PC-9 (cell line): ENCODE results near the gene VDAC1. TPM values are rescaled to one million over a fixed set of nuclear protein-coding genes. Genes with fewer than 3 reads are reported as not detected.
A peak's percentile ranks its signal among the peaks of the same experiment; 100 is the strongest.

Source experiments
- BruUV-seq: library from RNA; stranded (reverse); fragments of 400-500 nt; replicated peaks from 2 replicates; lab custom pipeline; 2021; lab: Mats Ljungman, UMichigan
- CTCF ChIA-PET: fragments of 300-600 bp; sonication (Branson Sonifier 250); formaldehyde crosslinking; loops from one replicate; lab custom pipeline; 2022; ENCODE audit warnings: antibody characterized with exemption; lab: Charles Lee
- POLR2A ChIA-PET: fragments of 300-600 bp; sonication (Branson Sonifier 250); formaldehyde crosslinking; loops from one replicate; lab custom pipeline; 2022; ENCODE audit warnings: antibody characterized with exemption; ENCODE audit not compliant: unreplicated experiment; lab: Charles Lee
- DNase-seq, 2 experiments: peaks; one replicate each; pipeline versions ENCODE4 v3.0.0 to v3.0.0-alpha.2; 2015 to 2022; ENCODE audit warnings: mixed read lengths in 1 of 2
- H2AFZ ChIP-seq: fragments of 200-600 bp; sonication (generic); 2 replicates; pipeline ENCODE4 v1.8.1; 2017; ENCODE audit warnings: antibody characterized with exemption
- H3F3A ChIP-seq: fragments of 200-600 bp; sonication (generic); 2 replicates; pipeline ENCODE4 v1.8.1; 2017; ENCODE audit warnings: antibody characterized with exemption, mild to moderate bottlenecking, low read depth; ENCODE audit not compliant: insufficient read depth
- H3K27ac ChIP-seq: fragments of 200-600 bp; sonication (generic); 2 replicates; pipeline ENCODE4 v1.6.1; 2016; ENCODE audit warnings: mixed run types
- H3K27me3 ChIP-seq: fragments of 200-600 bp; sonication (generic); 2 replicates; pipeline ENCODE4 v1.6.1; 2016; ENCODE audit warnings: low read depth, mixed run types; ENCODE audit not compliant: insufficient read depth
- H3K36me3 ChIP-seq: fragments of 200-600 bp; sonication (generic); 2 replicates; pipeline ENCODE4 v1.6.1; 2016; ENCODE audit warnings: low read depth, mixed run types
- H3K4me1 ChIP-seq: fragments of 200-600 bp; sonication (generic); replicated peaks from 2 replicates; pipeline ENCODE4 v1.6.1; 2016; ENCODE audit warnings: mixed run types; ENCODE audit not compliant: insufficient read depth
- H3K4me2 ChIP-seq: fragments of 200-600 bp; sonication (generic); 2 replicates; pipeline ENCODE4 v1.6.1; 2017; ENCODE audit warnings: mixed run types
- H3K4me3 ChIP-seq: fragments of 200-600 bp; sonication (generic); 2 replicates; pipeline ENCODE4 v1.6.1; 2016; ENCODE audit warnings: mixed run types
- H3K79me2 ChIP-seq: fragments of 200-600 bp; sonication (generic); 2 replicates; pipeline ENCODE4 v1.6.1; 2017; ENCODE audit warnings: low read depth, mixed run types
- H3K9me2 ChIP-seq: fragments of 200-600 bp; sonication (generic); 2 replicates; pipeline ENCODE4 v1.8.1; 2017; ENCODE audit warnings: mild to moderate bottlenecking; ENCODE audit not compliant: insufficient read depth
- H3K9me3 ChIP-seq: fragments of 200-600 bp; sonication (generic); 2 replicates; pipeline ENCODE4 v1.8.1; 2016; ENCODE audit warnings: low read depth; ENCODE audit not compliant: insufficient read depth
- H4K20me1 ChIP-seq: fragments of 200-600 bp; sonication (generic); 2 replicates; pipeline ENCODE4 v1.8.1; 2017; ENCODE audit not compliant: insufficient read depth
- EZH2 ChIP-seq: fragments of 200-600 bp; sonication (generic); IDR thresholded peaks from 2 replicates; pipeline ENCODE4 v1.8.0; 2017; ENCODE audit warnings: antibody characterized with exemption, low read depth
- intact Hi-C: fragments of 100-400 bp; cut with micrococcal nuclease; formaldehyde crosslinking; loops from one replicate; pipeline ENCODE4 v1.10.0; 2022; ENCODE audit not compliant: unreplicated experiment
- total RNA-seq: library from RNA; stranded (reverse); gene quantifications from 2 replicates; pipeline ENCODE4 v1.2.3, GENCODE V29; 2021
- TF ChIP-seq, protein P1 (sequence below): fragments of 200-600 bp; sonication (generic); conservative IDR thresholded peaks from 2 replicates; pipeline ENCODE4 v1.6.1; 2017; ENCODE audit warnings: mixed run types, antibody characterized with exemption, mild to moderate bottlenecking, moderate library complexity

The VDAC1 gene
- total RNA-seq, 1 experiment from 2014 or later, result 228 TPM

DNA sequence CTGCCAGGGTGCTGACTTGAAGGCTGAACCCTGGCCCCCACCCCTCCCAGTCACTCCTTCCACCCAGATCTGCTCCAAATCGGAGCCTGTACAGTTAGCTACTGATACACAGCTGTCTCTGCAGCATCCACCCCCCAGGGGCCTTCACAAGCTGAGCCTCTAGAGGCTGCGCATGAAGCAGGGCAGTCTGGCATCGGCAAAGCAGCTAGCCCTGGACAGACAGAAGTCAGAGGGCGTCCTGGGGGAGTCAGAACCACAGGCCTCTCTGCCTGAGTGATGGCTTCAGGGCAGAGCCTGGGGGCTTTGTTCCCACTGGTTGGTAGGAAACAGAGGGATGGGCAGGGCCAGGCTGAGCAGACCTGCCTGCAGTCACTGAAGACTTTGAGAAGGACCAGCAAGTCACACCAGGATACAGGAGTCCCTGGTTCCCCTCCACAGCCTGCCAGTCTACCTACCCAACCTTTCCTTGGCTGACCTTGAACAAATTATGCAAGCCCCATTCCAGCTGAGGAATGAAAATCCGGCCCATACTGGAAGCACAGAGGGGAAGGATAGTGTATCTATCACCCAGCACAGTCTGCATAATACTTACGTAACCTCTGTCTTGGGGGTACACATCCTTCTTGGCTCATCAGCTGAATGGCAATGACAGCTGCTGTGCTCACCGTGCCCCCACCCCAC is 8.8 kb downstream of the VDAC1 start:
- H3K9me2 ChIP-seq, result no peaks in the 10 kb centered on the region
- ChIA-PET CTCF (interaction anchor here (0.5 to 0.6 kb wide), 4 partner anchors 15 to 1209 kb away, joined by 3 to 4 read pairs (median 4); no protein-coding TSS in a partner anchor), POLR2A (interaction anchor here (0.6 kb wide), 1 partner anchor 24 kb away, joined by 10 read pairs; no protein-coding TSS in a partner anchor)
- intact Hi-C loops, result no loop called here
- no peak overlapping the region for H3K4me3 ChIP-seq
- no peak for TF ChIP-seq EZH2
- TF ChIP-seq, protein P1, sequence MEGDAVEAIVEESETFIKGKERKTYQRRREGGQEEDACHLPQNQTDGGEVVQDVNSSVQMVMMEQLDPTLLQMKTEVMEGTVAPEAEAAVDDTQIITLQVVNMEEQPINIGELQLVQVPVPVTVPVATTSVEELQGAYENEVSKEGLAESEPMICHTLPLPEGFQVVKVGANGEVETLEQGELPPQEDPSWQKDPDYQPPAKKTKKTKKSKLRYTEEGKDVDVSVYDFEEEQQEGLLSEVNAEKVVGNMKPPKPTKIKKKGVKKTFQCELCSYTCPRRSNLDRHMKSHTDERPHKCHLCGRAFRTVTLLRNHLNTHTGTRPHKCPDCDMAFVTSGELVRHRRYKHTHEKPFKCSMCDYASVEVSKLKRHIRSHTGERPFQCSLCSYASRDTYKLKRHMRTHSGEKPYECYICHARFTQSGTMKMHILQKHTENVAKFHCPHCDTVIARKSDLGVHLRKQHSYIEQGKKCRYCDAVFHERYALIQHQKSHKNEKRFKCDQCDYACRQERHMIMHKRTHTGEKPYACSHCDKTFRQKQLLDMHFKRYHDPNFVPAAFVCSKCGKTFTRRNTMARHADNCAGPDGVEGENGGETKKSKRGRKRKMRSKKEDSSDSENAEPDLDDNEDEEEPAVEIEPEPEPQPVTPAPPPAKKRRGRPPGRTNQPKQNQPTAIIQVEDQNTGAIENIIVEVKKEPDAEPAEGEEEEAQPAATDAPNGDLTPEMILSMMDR, result no peak
- peaks cover 100% of the 10 kb centered on the region for H3K79me2 ChIP-seq
- peaks cover 16% of the 10 kb centered on the region for H3K36me3 ChIP-seq
- peaks cover 73% of the 10 kb centered on the region for H3K4me1 ChIP-seq
- H3K27me3 ChIP-seq, result no peaks in the 10 kb centered on the region
- peaks cover 97% of the 10 kb centered on the region for H4K20me1 ChIP-seq
- BruUV-seq, result no TSS peak
- H2AFZ ChIP-seq, result no peak overlapping the region
- H3F3A ChIP-seq, result peaks cover 62% of the 10 kb centered on the region
- DNase-seq, result no peak
- 0 out of 2 replicates have a peak overlapping the region, but pooled peaks have one; percentile 20 for H3K27ac ChIP-seq
- H3K4me2 ChIP-seq, result peak overlapping the region; percentile 54
- no peaks in the 10 kb centered on the region for H3K9me3 ChIP-seq

DNA sequence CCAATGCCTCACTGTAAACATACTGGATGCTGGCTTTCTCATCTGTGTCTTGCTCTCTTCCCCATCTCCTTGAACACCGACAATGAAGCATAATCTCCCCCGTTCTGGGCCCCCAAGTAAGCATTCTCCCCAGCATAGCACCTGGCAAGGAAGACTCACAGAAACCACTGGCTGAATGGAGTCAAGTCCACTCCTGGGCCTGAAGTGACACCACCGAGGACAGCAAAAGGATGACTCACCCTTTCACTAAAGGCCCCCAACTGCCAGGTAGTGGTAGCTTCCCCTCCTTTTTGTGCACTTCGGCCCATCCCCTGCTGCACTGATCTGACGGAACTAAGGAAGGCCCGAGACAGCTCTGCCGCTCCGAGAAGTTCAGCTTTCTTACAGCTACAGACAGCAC is 9.4 kb downstream of the VDAC1 start:
- no peaks in the 10 kb centered on the region for H3K27me3 ChIP-seq
- H4K20me1 ChIP-seq, result peaks cover 92% of the 10 kb centered on the region
- no TSS peak for BruUV-seq
- H3K9me3 ChIP-seq, result no peaks in the 10 kb centered on the region
- ChIA-PET POLR2A (no interaction called here), CTCF (interaction anchor here (0.5 kb wide), 1 partner anchor 32 kb away, joined by 3 read pairs; no protein-coding TSS in a partner anchor)
- H3K4me3 ChIP-seq, result no peak overlapping the region
- H2AFZ ChIP-seq, result no peak overlapping the region
- H3F3A ChIP-seq, result peaks cover 59% of the 10 kb centered on the region
- H3K9me2 ChIP-seq, result no peaks in the 10 kb centered on the region
- intact Hi-C loops, result no loop called here
- peaks cover 100% of the 10 kb centered on the region for H3K79me2 ChIP-seq
- TF ChIP-seq EZH2, result no peak
- TF ChIP-seq, protein P1, result no peak
- H3K27ac ChIP-seq, result 0 out of 2 replicates have a peak overlapping the region, but pooled peaks have one; percentile 20
- H3K36me3 ChIP-seq, result peaks cover 20% of the 10 kb centered on the region
- no peak for DNase-seq
- H3K4me1 ChIP-seq, result peaks cover 66% of the 10 kb centered on the region
- peak overlapping the region; percentile 54 for H3K4me2 ChIP-seq

DNA sequence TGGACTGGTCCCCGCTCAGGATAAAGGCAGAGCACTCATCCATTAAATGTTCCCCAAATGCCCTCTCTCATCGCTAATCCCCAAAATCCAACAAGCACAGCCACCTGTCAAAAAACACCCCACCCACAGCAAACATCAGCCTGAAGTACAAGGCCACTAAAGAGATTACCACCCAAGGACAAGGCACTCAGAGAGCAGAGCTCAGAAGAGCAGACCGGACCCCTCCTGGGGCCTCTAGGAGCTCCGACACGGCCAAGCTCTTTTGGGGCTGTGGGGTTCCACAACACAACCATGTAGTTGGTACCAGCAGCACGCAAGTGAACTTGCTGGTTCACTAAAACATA is 9.8 kb downstream of the VDAC1 start:
- ChIA-PET POLR2A (no interaction called here), CTCF (no interaction called here)
- H3K4me1 ChIP-seq, result peaks cover 62% of the 10 kb centered on the region
- H3K27me3 ChIP-seq, result no peaks in the 10 kb centered on the region
- no peak for TF ChIP-seq EZH2
- TF ChIP-seq, protein P1, result no peak
- no peak for DNase-seq
- BruUV-seq, result no TSS peak
- H3K79me2 ChIP-seq, result peaks cover 100% of the 10 kb centered on the region
- no peaks in the 10 kb centered on the region for H3K9me3 ChIP-seq
- H2AFZ ChIP-seq, result no peak overlapping the region
- H3K4me2 ChIP-seq, result peak overlapping the region; percentile 54
- intact Hi-C loops, result no loop called here
- H3K27ac ChIP-seq, result no peak overlapping the region
- H3K9me2 ChIP-seq, result no peaks in the 10 kb centered on the region
- peaks cover 88% of the 10 kb centered on the region for H4K20me1 ChIP-seq
- no peak overlapping the region for H3K4me3 ChIP-seq
- H3K36me3 ChIP-seq, result peaks cover 24% of the 10 kb centered on the region
- peaks cover 59% of the 10 kb centered on the region for H3F3A ChIP-seq
